ENCODE data around the gene MBNL3. TPM values are rescaled to one million over a fixed set of nuclear protein-coding genes. Genes with fewer than 3 reads are reported as not detected.

MBNL3 gene
- total RNA-seq, 1 donor from 2014 or later, result 10.4 TPM

- peaks cover 10% of the 10 kb centered on the region for H3K4me1 Mint-ChIP-seq (ENCODE audit: unreplicated experiment)
- no peaks in the 10 kb centered on the region for H3K36me3 Mint-ChIP-seq (ENCODE audit: low read depth, unreplicated experiment)
- no peak for DNase-seq (ENCODE audit: low spot score)
- no peaks in the 10 kb centered on the region for H3K27me3 Mint-ChIP-seq (ENCODE audit: unreplicated experiment)
- no peak overlapping the region for H3K27ac Mint-ChIP-seq (ENCODE audit: unreplicated experiment)
- no peak for TF ChIP-seq CTCF (IDR thresholded peaks at IDR 0.05; ENCODE audit: unreplicated experiment)
- H3K4me3 Mint-ChIP-seq (ENCODE audit: unreplicated experiment), result no peak overlapping the region
- H3K9me3 Mint-ChIP-seq (ENCODE audit: unreplicated experiment), result no peaks in the 10 kb centered on the region
Measured at GRCh38 chrX:132407691-132408090, 81.1 kb downstream of the MBNL3 start.

GRCh38 chrX:132406106-132406505, 82.7 kb downstream of the MBNL3 start:
- Mint-ChIP-seq H3K36me3 (ENCODE audit: low read depth, unreplicated experiment) (no peaks in the 10 kb centered on the region), H3K27me3 (ENCODE audit: unreplicated experiment) (no peaks in the 10 kb centered on the region), H3K27ac (ENCODE audit: unreplicated experiment) (no peak overlapping the region), H3K4me1 (ENCODE audit: unreplicated experiment) (no peaks in the 10 kb centered on the region), H3K4me3 (ENCODE audit: unreplicated experiment) (no peak overlapping the region), H3K9me3 (ENCODE audit: unreplicated experiment) (no peaks in the 10 kb centered on the region)
- no peak for DNase-seq (ENCODE audit: low spot score)
- TF ChIP-seq CTCF (IDR thresholded peaks at IDR 0.05; ENCODE audit: unreplicated experiment), result no peak

GRCh38 chrX:132404266-132404665, 84.6 kb downstream of the MBNL3 start:
- H3K4me1 Mint-ChIP-seq (ENCODE audit: unreplicated experiment), result no peaks in the 10 kb centered on the region
- no peak overlapping the region for H3K4me3 Mint-ChIP-seq (ENCODE audit: unreplicated experiment)
- no peak for DNase-seq (ENCODE audit: low spot score)
- no peak for TF ChIP-seq CTCF (IDR thresholded peaks at IDR 0.05; ENCODE audit: unreplicated experiment)
- no peak overlapping the region for H3K27ac Mint-ChIP-seq (ENCODE audit: unreplicated experiment)
- H3K27me3 Mint-ChIP-seq (ENCODE audit: unreplicated experiment), result no peaks in the 10 kb centered on the region
- no peaks in the 10 kb centered on the region for H3K9me3 Mint-ChIP-seq (ENCODE audit: unreplicated experiment)
- H3K36me3 Mint-ChIP-seq (ENCODE audit: low read depth, unreplicated experiment), result no peaks in the 10 kb centered on the region

GRCh38 chrX:132401935-132402334, 86.9 kb downstream of the MBNL3 start:
- Mint-ChIP-seq H3K27ac (ENCODE audit: unreplicated experiment) (no peak overlapping the region), H3K4me1 (ENCODE audit: unreplicated experiment) (no peaks in the 10 kb centered on the region), H3K4me3 (ENCODE audit: unreplicated experiment) (no peak overlapping the region), H3K9me3 (ENCODE audit: unreplicated experiment) (no peaks in the 10 kb centered on the region), H3K27me3 (ENCODE audit: unreplicated experiment) (no peaks in the 10 kb centered on the region), H3K36me3 (ENCODE audit: low read depth, unreplicated experiment) (no peaks in the 10 kb centered on the region)
- TF ChIP-seq CTCF (IDR thresholded peaks at IDR 0.05; ENCODE audit: unreplicated experiment), result no peak
- DNase-seq (ENCODE audit: low spot score), result no peak

- Mint-ChIP-seq H3K27ac (ENCODE audit: unreplicated experiment) (no peak overlapping the region), H3K36me3 (ENCODE audit: low read depth, unreplicated experiment) (no peaks in the 10 kb centered on the region), H3K4me3 (ENCODE audit: unreplicated experiment) (no peak overlapping the region), H3K4me1 (ENCODE audit: unreplicated experiment) (no peaks in the 10 kb centered on the region), H3K9me3 (ENCODE audit: unreplicated experiment) (no peaks in the 10 kb centered on the region), H3K27me3 (ENCODE audit: unreplicated experiment) (no peaks in the 10 kb centered on the region)
- no peak for DNase-seq (ENCODE audit: low spot score)
- no peak for TF ChIP-seq CTCF (IDR thresholded peaks at IDR 0.05; ENCODE audit: unreplicated experiment)
Measured at GRCh38 chrX:132400706-132401105, 88.1 kb downstream of the MBNL3 start.
